CD14-positive monocyte (primary cell): ENCODE measurements around the gene PRR15. TPM values are rescaled to one million over a fixed set of nuclear protein-coding genes. Genes with fewer than 3 reads are reported as not detected.

ENCODE experiments used
- DNase-seq, 3 donors: peaks; one replicate each; pipeline ENCODE4 v3.0.0-alpha.2; 2011 to 2022
- H2AFZ ChIP-seq: 2 replicates; pipeline ENCODE4 v1.6.0; 2012; ENCODE audit warnings: mild to moderate bottlenecking, low read depth, low read length, inconsistent platforms; ENCODE audit not compliant: insufficient read depth, poor library complexity, severe bottlenecking
- H3K27ac ChIP-seq, 2 donors: 1 replicate in 1 of 2; 2 replicates in 1 of 2; pipeline ENCODE4 v1.5.1; 2012 to 2013; ENCODE audit warnings: low read length in 2 of 2, control low read depth in 1 of 2, inconsistent platforms in 1 of 2, low read depth in 1 of 2, mild to moderate bottlenecking in 1 of 2
- H3K27me3 ChIP-seq, 2 donors: one replicate each; pipeline versions ENCODE4 v1.6.0 to v1.6.1; 2011 to 2013; ENCODE audit warnings: low read length in 2 of 2; ENCODE audit not compliant: control insufficient read depth in 2 of 2, insufficient read depth in 2 of 2
- H3K36me3 ChIP-seq, 2 donors: replicated peaks in 1 of 2; 1 replicate in 1 of 2; 2 replicates in 1 of 2; pipeline versions ENCODE4 v1.5.1 to v1.6.1; 2012 to 2013; ENCODE audit warnings: low read length in 2 of 2, control low read depth in 1 of 2, inconsistent platforms in 1 of 2, mild to moderate bottlenecking in 1 of 2; ENCODE audit not compliant: insufficient read depth in 2 of 2, control insufficient read depth in 1 of 2
- H3K4me1 ChIP-seq, 2 donors: 1 replicate in 1 of 2; 2 replicates in 1 of 2; pipeline versions ENCODE4 v1.5.1 to v1.6.1; 2012 to 2013; ENCODE audit warnings: low read length in 2 of 2, control low read depth in 1 of 2, inconsistent platforms in 1 of 2, mild to moderate bottlenecking in 1 of 2, moderate library complexity in 1 of 2; ENCODE audit not compliant: insufficient read depth in 2 of 2, control insufficient read depth in 1 of 2
- H3K4me2 ChIP-seq: replicated peaks from 2 replicates; pipeline ENCODE3; 2012; ENCODE audit warnings: low read length, moderate library complexity, mild to moderate bottlenecking; ENCODE audit not compliant: poor library complexity, severe bottlenecking; ENCODE audit errors: extremely low read depth
- H3K4me3 ChIP-seq, 3 experiments: fragments of 200-600 bp in 1 of 3; sonication (generic) in 1 of 3; replicated peaks in 1 of 3; 1 replicate in 2 of 3; 2 replicates in 1 of 3; pipeline ENCODE4 v1.5.1; 2011 to 2013; ENCODE audit warnings: low read length in 3 of 3, mild to moderate bottlenecking in 3 of 3, control low read depth in 2 of 3, low read depth in 2 of 3, inconsistent platforms in 1 of 3, moderate library complexity in 1 of 3
- H3K79me2 ChIP-seq: 2 replicates; pipeline ENCODE4 v1.6.0; 2012; ENCODE audit warnings: mild to moderate bottlenecking, control low read depth, inconsistent platforms, low read length, moderate library complexity; ENCODE audit not compliant: insufficient read depth
- H3K9ac ChIP-seq: 2 replicates; pipeline ENCODE4 v1.6.0; 2017; ENCODE audit warnings: low read length, mild to moderate bottlenecking; ENCODE audit not compliant: insufficient read depth, poor library complexity, severe bottlenecking
- H3K9me3 ChIP-seq, 2 donors: replicated peaks in 1 of 2; 1 replicate in 1 of 2; 2 replicates in 1 of 2; pipeline versions ENCODE4 v1.5.1 to v1.6.1; 2012 to 2013; ENCODE audit warnings: low read length in 2 of 2, control low read depth in 1 of 2; ENCODE audit not compliant: control insufficient read depth in 1 of 2, insufficient read depth in 1 of 2
- H4K20me1 ChIP-seq: 2 replicates; pipeline ENCODE4 v1.6.0; 2012; ENCODE audit warnings: mild to moderate bottlenecking, low read length, control low read depth, moderate library complexity; ENCODE audit not compliant: insufficient read depth
- H3K27ac Mint-ChIP-seq, 7 donors: one replicate each; pipeline ENCODE4 v1.8.0; 2020; ENCODE audit warnings: mild to moderate bottlenecking in 7 of 7, mixed read lengths in 7 of 7, moderate library complexity in 6 of 7, inconsistent platforms in 2 of 7
- H3K27me3 Mint-ChIP-seq, 3 donors: one replicate each; pipeline ENCODE4 v1.8.0; 2021 to 2022; ENCODE audit warnings: low read depth in 3 of 3, mild to moderate bottlenecking in 3 of 3, mixed read lengths in 3 of 3, moderate library complexity in 3 of 3, inconsistent platforms in 1 of 3
- H3K36me3 Mint-ChIP-seq, 2 donors: one replicate each; pipeline ENCODE4 v1.8.0; 2020; ENCODE audit warnings: mixed read lengths in 2 of 2, inconsistent platforms in 1 of 2, mild to moderate bottlenecking in 1 of 2
- H3K4me1 Mint-ChIP-seq: one replicate; pipeline ENCODE4 v1.8.0; 2020; ENCODE audit warnings: mild to moderate bottlenecking, mixed read lengths
- H3K4me3 Mint-ChIP-seq, 2 donors: one replicate each; pipeline ENCODE4 v1.8.0; 2020; ENCODE audit warnings: mild to moderate bottlenecking in 2 of 2, mixed read lengths in 2 of 2, moderate library complexity in 1 of 2
- H3K9me3 Mint-ChIP-seq, 7 donors: one replicate each; pipeline ENCODE4 v1.8.0; 2020 to 2022; ENCODE audit warnings: mixed read lengths in 7 of 7, mild to moderate bottlenecking in 6 of 7, moderate library complexity in 6 of 7, inconsistent platforms in 2 of 7
- WGBS: methylation state at CpG from one replicate; pipeline ENCODE4 v1.1.5; 2013; ENCODE audit warnings: missing lambda C conversion rate; ENCODE audit not compliant: insufficient coverage; 5-methylcytosine and 5-hydroxymethylcytosine counted together
- intact Hi-C, 2 donors: fragments of 100-400 bp; cut with micrococcal nuclease; formaldehyde crosslinking; loops; one replicate each; pipeline versions ENCODE4 v1.15.0 to v1.15.1; 2023
- polyA plus RNA-seq, 3 donors: library from polyadenylated mRNA; depleted of rRNA in 1 of 3; unstranded in 2 of 3; stranded (reverse) in 1 of 3; fragments of 300-500 nt in 2 of 3; fragments of >200 nt in 1 of 3; fragmentation: Illumina TruSeq in 2 of 3; gene quantifications; 1 replicate in 2 of 3; 2 replicates in 1 of 3; pipeline ENCODE4 v1.2.3, GENCODE V29; 2012 to 2021
- TF ChIP-seq, protein P1 (sequence below): fragments of 200-600 bp; IDR thresholded peaks from one replicate; pipeline ENCODE4 v1.8.0; 2022; ENCODE audit warnings: antibody characterized with exemption, mild to moderate bottlenecking

Gene PRR15
- polyA plus RNA-seq, 3 donors: not detected

DNA sequence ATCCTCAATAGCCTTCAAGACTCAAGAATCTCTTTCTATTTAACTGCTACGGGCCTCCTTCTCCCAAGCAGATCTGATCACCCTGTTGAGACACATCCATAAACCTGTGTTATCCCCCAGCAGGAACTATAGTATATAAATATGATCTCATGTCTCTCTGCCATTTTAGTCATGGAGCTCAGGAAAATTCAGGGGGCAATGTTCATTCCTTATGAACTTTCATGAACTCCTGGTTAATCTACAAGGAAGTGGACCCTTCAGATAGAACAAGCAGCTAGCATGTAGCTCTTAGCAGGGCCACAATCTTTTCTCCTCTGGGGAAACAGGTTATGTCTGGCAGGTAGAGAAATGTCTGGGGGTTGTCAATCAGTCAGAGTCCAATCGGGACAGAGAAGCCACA, 8.9 kb downstream of the PRR15 start:
- Histone ChIP-seq H3K4me2 (no peak overlapping the region), H3K27me3 (peaks cover 20 to 35% of the 10 kb centered on the region in 2 donors), H3K79me2 (no peaks in the 10 kb centered on the region), H3K4me3 (no peak overlapping the region), H3K4me1 (no peaks in the 10 kb centered on the region), H3K27ac (no peak overlapping the region), H3K9ac (no peak overlapping the region), H2AFZ (no peak overlapping the region), H4K20me1 (no peaks in the 10 kb centered on the region), H3K9me3 (peaks cover 5% of the 10 kb centered on the region in 2 donors), H3K36me3 (no peaks in the 10 kb centered on the region)
- no CpG with 5 or more reads among the region's 2 CpGs for WGBS
- no peak for DNase-seq
- intact Hi-C loops: no loop called here
- H3K27ac Mint-ChIP-seq: peak overlapping the region in 1 of 7 donors; percentile 54
- H3K9me3 Mint-ChIP-seq: peaks cover 9 to 15% (median 12%) of the 10 kb centered on the region in 7 donors
- no peaks in the 10 kb centered on the region for H3K36me3 Mint-ChIP-seq
- H3K27me3 Mint-ChIP-seq: peaks cover 14 to 27% (median 16%) of the 10 kb centered on the region in 3 donors
- TF ChIP-seq, protein P1, sequence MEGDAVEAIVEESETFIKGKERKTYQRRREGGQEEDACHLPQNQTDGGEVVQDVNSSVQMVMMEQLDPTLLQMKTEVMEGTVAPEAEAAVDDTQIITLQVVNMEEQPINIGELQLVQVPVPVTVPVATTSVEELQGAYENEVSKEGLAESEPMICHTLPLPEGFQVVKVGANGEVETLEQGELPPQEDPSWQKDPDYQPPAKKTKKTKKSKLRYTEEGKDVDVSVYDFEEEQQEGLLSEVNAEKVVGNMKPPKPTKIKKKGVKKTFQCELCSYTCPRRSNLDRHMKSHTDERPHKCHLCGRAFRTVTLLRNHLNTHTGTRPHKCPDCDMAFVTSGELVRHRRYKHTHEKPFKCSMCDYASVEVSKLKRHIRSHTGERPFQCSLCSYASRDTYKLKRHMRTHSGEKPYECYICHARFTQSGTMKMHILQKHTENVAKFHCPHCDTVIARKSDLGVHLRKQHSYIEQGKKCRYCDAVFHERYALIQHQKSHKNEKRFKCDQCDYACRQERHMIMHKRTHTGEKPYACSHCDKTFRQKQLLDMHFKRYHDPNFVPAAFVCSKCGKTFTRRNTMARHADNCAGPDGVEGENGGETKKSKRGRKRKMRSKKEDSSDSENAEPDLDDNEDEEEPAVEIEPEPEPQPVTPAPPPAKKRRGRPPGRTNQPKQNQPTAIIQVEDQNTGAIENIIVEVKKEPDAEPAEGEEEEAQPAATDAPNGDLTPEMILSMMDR: no peak
- no peak overlapping the region for H3K4me3 Mint-ChIP-seq
- no peaks in the 10 kb centered on the region for H3K4me1 Mint-ChIP-seq

DNA sequence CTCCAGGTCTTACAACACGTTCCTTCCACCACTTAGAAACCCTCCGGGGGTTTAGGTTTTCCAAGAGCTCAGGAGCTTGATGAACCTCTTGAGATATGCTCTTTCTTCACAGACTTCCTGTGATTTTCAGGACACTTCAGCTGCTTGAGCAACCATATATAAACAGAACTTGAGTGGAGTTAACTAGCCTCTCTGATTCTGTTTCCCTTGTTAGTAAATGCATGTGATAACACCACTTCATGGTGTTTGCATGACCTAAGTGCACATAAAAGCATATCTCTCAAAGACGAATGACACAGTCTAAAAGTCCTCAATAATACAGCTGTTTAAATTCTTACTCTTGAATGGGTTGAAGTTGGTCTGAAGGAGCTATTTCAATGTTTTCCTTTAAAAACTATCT, 9.9 kb downstream of the PRR15 start:
- Histone ChIP-seq H2AFZ (no peak overlapping the region), H3K4me1 (no peaks in the 10 kb centered on the region), H4K20me1 (no peaks in the 10 kb centered on the region), H3K27me3 (peaks cover 12 to 27% of the 10 kb centered on the region in 2 donors), H3K4me3 (no peak overlapping the region), H3K4me2 (no peak overlapping the region), H3K9ac (no peak overlapping the region), H3K36me3 (no peaks in the 10 kb centered on the region), H3K79me2 (no peaks in the 10 kb centered on the region), H3K27ac (no peak overlapping the region), H3K9me3 (peaks cover 11% of the 10 kb centered on the region in 2 donors)
- Mint-ChIP-seq H3K27ac (no peak overlapping the region), H3K36me3 (no peaks in the 10 kb centered on the region), H3K4me1 (no peaks in the 10 kb centered on the region), H3K27me3 (peaks cover 8 to 17% (median 12%) of the 10 kb centered on the region in 3 donors), H3K4me3 (no peak overlapping the region), H3K9me3 (peaks cover 12 to 22% (median 20%) of the 10 kb centered on the region in 7 donors)
- TF ChIP-seq, protein P1: no peak
- WGBS: 100% methylated on average over 1 of the region's 3 CpGs
- intact Hi-C loops: no loop called here
- no peak for DNase-seq
